Psoas muscle (tissue), 8 donors: Measurements from ENCODE around the gene MB21D2. TPM values are rescaled to one million over a fixed set of nuclear protein-coding genes. Genes with fewer than 3 reads are reported as not detected.

ENCODE experiments used
- ATAC-seq, 4 donors: fragments of 200-7000 bp; cut with Tn5 transposase; one replicate each; pipeline ENCODE4 v1.9.1; 2020; ENCODE audit warnings: moderate library complexity in 3 of 4, mild to moderate bottlenecking in 2 of 4
- DNase-seq, 2 donors: peaks; one replicate each; pipeline ENCODE4 v3.0.0-alpha.2; 2020
- H3K27ac ChIP-seq: fragments of 200-600 bp; one replicate; pipeline ENCODE4 v1.8.0; 2022
- H3K27me3 ChIP-seq, 3 donors: fragments of 200-600 bp in 1 of 3; one replicate each; pipeline versions ENCODE4 v1.6.1 to v1.8.0; 2013 to 2022; ENCODE audit warnings: low read length in 2 of 3, mild to moderate bottlenecking in 2 of 3, moderate library complexity in 1 of 3; ENCODE audit not compliant: insufficient read depth in 3 of 3
- H3K36me3 ChIP-seq, 2 donors: fragments of 200-600 bp in 1 of 2; one replicate each; pipeline versions ENCODE4 v1.6.1 to v1.8.0; 2013 to 2022; ENCODE audit warnings: low read depth in 1 of 2, mild to moderate bottlenecking in 1 of 2, moderate library complexity in 1 of 2; ENCODE audit not compliant: insufficient read depth in 1 of 2
- H3K4me1 ChIP-seq: fragments of 200-600 bp; one replicate; pipeline ENCODE4 v1.8.0; 2022
- H3K4me3 ChIP-seq: fragments of 200-600 bp; one replicate; pipeline ENCODE4 v1.8.0; 2022; ENCODE audit warnings: mild to moderate bottlenecking
- H3K9me3 ChIP-seq: fragments of 200-600 bp; one replicate; pipeline ENCODE4 v1.8.0; 2022
- CTCF ChIP-seq: fragments of 200-600 bp; IDR thresholded peaks from one replicate; pipeline ENCODE4 v1.8.0; 2022; ENCODE audit warnings: antibody characterized with exemption
- WGBS, 3 donors: extraction: QIAGEN DNeasy Blood & Tissue Kit; methylation state at CpG; one replicate each; pipeline versions ENCODE4 v1.1.6 to v1.1.7; 2013; 5-methylcytosine and 5-hydroxymethylcytosine counted together
- intact Hi-C, 2 donors: fragments of 100-400 bp; cut with DNase I; formaldehyde crosslinking; loops; one replicate each; pipeline versions ENCODE4 v1.11.0 to v1.14.2; 2022
- polyA plus RNA-seq, 3 donors: library from polyadenylated mRNA; stranded (reverse); fragments of 200-250 nt; gene quantifications; one replicate each; pipeline ENCODE4 v1.2.3, GENCODE V29; 2013
- total RNA-seq, 4 donors: library from RNA; stranded (reverse); fragmentation: NEBNext Ultra II Directional in 2 of 4; extraction: Animal tissue kit (Norgen Biotek cat#: 25700) in 2 of 4; gene quantifications; one replicate each; pipeline versions ENCODE4 v1.2.1 to v1.2.4, GENCODE V29; 2021 to 2023
- donor health status: healthy with polysubstance abuse.
- donor health status: DM: no; HTN: no; CAD: no; lungs with moderate emphysema.
- donor health status: Bipolar disorder and iron deficiency.
- donor health status: healthy.
- donor health status: DM: yes; HTN: yes; CAD: no.
- donor health status: DM: no; HTN: no; CAD: no.
- donor health status: DM: no; HTN: no; CAD: no.
- donor health status: DM: yes; HTN: yes; CAD: no.

Gene MB21D2
- total and polyA plus RNA-seq, 7 donors = 0.61 to 2.6 (median 1.3) TPM

- intact Hi-C loops = no loop called here
- no peak overlapping the region for H3K27ac ChIP-seq
- DNase-seq = no peak
- H3K9me3 ChIP-seq = no peaks in the 10 kb centered on the region
- no peak for TF ChIP-seq CTCF
- WGBS, 3 donors = 68 to 72% (median 71%) methylated on average over 4 of the region's 4 CpGs
- H3K27me3 ChIP-seq = no peaks in the 10 kb centered on the region
- H3K4me1 ChIP-seq = no peaks in the 10 kb centered on the region
- no peak for ATAC-seq
- no peak overlapping the region for H3K4me3 ChIP-seq
- no peaks in the 10 kb centered on the region for H3K36me3 ChIP-seq
Measured at GRCh38 chr3:192940129-192940528, 22.5 kb upstream of the MB21D2 start.

- H3K4me3 ChIP-seq = no peak overlapping the region
- H3K4me1 ChIP-seq = no peaks in the 10 kb centered on the region
- DNase-seq (no peak), ATAC-seq (no peak)
- no peak for TF ChIP-seq CTCF
- 91 to 100% (median 97%) methylated on average over 1 of the region's 1 CpG for WGBS, 3 donors
- no peak overlapping the region for H3K27ac ChIP-seq
- H3K36me3 ChIP-seq = no peaks in the 10 kb centered on the region
- H3K27me3 ChIP-seq = no peaks in the 10 kb centered on the region
- intact Hi-C loops = no loop called here
- H3K9me3 ChIP-seq = no peaks in the 10 kb centered on the region
Measured at GRCh38 chr3:192935441-192935840, 17.8 kb upstream of the MB21D2 start.

- intact Hi-C loops = no loop called here
- Histone ChIP-seq H3K27ac (no peak overlapping the region), H3K4me3 (no peak overlapping the region), H3K27me3 (no peaks in the 10 kb centered on the region), H3K4me1 (no peaks in the 10 kb centered on the region), H3K9me3 (no peaks in the 10 kb centered on the region), H3K36me3 (no peaks in the 10 kb centered on the region)
- TF ChIP-seq CTCF = no peak
- ATAC-seq = no peak
- WGBS, 3 donors = 68 to 82% (median 73%) methylated on average over 4 of the region's 4 CpGs
- no peak for DNase-seq
Measured at GRCh38 chr3:192933779-192934460, 16.3 kb upstream of the MB21D2 start.

- intact Hi-C loops = no loop called here
- no peak for TF ChIP-seq CTCF
- Histone ChIP-seq H3K27me3 (no peaks in the 10 kb centered on the region), H3K36me3 (no peaks in the 10 kb centered on the region), H3K9me3 (no peaks in the 10 kb centered on the region), H3K27ac (no peak overlapping the region), H3K4me1 (no peaks in the 10 kb centered on the region), H3K4me3 (no peak overlapping the region)
- no peak for DNase-seq
- WGBS, 3 donors = 84 to 90% (median 84%) methylated on average over 9 of the region's 9 CpGs
- ATAC-seq = no peak
Measured at GRCh38 chr3:192933259-192933658, 15.6 kb upstream of the MB21D2 start.

- no peaks in the 10 kb centered on the region for H3K36me3 ChIP-seq
- intact Hi-C loops = no loop called here
- H3K4me3 ChIP-seq = no peak overlapping the region
- TF ChIP-seq CTCF = no peak
- H3K4me1 ChIP-seq = no peaks in the 10 kb centered on the region
- no peak overlapping the region for H3K27ac ChIP-seq
- ATAC-seq (no peak), DNase-seq (no peak)
- H3K27me3 ChIP-seq = no peaks in the 10 kb centered on the region
- H3K9me3 ChIP-seq = no peaks in the 10 kb centered on the region
- WGBS, 3 donors = 94 to 95% (median 95%) methylated on average over 3 of the region's 3 CpGs
Measured at GRCh38 chr3:192931825-192932224, 14.2 kb upstream of the MB21D2 start.
